Cardiac septum (tissue), 1 donor: ENCODE data around the gene MRPL51. TPM values are rescaled to one million over a fixed set of nuclear protein-coding genes. Genes with fewer than 3 reads are reported as not detected.
A peak's percentile ranks its signal among the peaks of the same experiment; 100 is the strongest.

Experiments used
- DNase-seq: peaks from one replicate; pipeline ENCODE4 v3.0.0-alpha.2; 2020; ENCODE audit warnings: low spot score
- intact Hi-C: fragments of 100-400 bp; cut with DNase I; formaldehyde crosslinking; loops from one replicate; pipeline ENCODE4 v1.14.0; 2022
- total RNA-seq: library from RNA; stranded (reverse); fragmentation: NEBNext Ultra II Directional; extraction: Animal tissue kit (Norgen Biotek cat#: 25700); gene quantifications from one replicate; pipeline ENCODE4 v1.2.1, GENCODE V29; 2021
- donor health status: DM: no; HTN: no; CAD: no.

Gene MRPL51
- total RNA-seq, 1 donor from 2014 or later = 174 TPM

DNA sequence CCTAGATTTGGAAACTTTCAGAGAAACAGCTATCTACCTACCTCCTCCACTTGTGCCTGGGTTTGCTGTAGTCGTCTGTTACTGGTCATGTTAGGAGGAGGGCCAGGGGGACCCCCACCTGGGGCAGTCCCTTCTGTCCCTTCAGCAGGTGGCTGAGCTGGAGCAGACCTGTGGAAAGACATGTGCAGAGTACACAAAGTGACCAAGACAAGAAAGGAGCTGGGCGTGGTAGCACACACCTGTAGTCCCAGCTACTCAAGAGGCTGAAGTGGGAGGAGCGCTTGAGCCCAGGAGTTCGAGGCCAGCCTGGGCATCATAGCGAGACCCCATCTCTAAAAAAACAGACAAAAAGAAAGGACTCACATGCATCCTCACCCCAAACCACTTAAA, 26.9 kb downstream of the MRPL51 start:
- intact Hi-C loops = no loop called here
- no peak for DNase-seq

DNA sequence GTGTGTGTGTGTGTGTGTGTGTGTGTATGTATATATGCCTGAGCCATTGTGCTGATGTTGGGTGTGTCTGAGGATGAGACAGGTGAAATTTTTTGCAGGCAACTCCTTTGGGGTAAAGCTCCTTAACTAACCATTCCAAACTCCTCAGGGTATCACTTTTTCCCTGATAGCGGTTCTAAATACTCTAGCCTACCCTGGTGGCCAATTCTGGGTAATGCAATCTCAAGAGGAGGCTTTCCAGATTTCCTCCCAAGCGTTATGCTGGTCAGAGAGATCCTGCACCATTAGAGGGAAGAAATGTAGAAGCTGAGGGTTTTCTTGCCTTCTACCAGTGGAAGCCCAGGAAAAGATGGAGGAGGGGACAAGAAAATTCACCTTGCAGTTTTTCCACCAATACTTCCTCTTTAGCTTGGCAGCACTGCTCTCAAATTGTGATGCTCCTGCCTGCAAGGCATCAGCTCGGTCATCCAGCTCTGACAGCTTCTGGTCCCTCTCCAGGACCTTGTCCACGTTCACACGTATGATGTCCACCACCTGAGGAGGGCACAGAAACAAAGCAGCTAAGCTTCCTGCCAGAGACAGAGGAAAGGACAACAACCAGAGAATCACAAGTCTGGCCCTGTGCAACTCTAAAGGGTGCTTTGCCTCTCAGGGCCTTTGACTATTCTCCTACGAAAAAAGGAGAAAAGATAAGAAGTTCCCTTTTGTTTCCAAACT, 27.4 kb downstream of the MRPL51 start:
- intact Hi-C loops = loop anchor here (2.0 kb wide), 1 partner anchor 43 kb away; no protein-coding TSS in a partner anchor

DNA sequence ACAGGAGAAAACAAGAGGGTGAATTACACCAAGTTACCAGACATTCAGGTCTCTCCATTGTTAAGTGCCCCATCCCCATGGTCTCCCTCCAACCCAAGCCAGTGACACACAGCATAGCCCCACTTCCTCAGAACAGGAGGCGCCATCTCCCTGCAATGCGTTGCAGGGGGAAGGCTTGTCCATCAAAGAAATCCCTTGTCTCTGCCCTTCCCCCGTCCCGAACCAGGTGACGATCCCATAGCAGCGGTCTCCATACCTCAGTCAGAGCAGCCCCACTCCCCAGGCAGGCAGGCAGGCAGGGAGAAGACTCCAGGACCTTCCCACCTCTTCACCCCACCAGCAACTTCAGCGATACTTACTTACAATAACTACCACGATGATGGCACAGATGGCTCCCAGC, 28.5 kb downstream of the MRPL51 start:
- DNase-seq = no peak
- intact Hi-C loops = loop anchor here (2.0 kb wide), 1 partner anchor 42 kb away; no protein-coding TSS in a partner anchor

More for the DNA sequence above, 27.4 kb downstream of the MRPL51 start:
- DNase-seq = no peak

DNA sequence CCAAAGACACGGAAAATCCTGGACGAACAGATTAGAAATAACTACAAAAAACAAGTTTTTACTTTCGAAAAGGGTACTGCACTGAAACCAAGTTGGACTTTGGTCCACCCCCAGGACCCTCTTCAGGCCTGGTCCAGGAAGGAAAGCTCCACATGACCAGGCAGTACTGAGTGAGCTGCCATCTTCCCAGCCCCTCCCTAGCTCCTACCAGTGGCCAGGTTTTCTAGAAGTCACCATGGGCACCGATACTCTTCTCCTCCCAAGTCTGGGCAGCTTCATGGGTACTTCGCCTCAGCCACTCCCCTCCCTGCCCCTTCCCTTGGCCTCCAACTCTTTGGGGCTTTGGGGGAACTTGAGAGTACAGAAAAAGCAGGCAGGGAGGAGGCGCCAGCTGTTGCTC, 29.2 kb downstream of the MRPL51 start:
- intact Hi-C loops = loop anchor here (2.0 kb wide), 1 partner anchor 41 kb away; no protein-coding TSS in a partner anchor

DNA sequence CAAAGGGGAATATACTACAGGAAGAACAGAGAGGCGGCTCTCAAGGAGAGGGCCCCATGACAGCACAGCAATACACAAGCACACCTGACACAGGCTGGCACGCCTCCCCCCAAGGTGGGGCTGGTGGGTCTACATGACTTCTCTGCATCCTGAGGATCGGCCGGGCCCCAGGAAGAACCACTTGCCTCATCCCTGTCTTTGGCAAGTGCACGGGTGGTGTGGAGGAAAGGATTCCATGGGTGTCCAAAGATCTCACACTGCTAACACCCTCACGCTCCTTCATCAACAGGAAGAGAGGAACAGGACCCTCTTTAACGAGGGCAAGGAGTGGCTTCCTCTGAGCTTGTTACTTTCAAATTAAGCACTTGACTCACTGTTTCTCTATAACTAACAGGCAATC, 29.8 kb downstream of the MRPL51 start:
- intact Hi-C loops = no loop called here
- DNase-seq = no peak

More for the DNA sequence above, 29.2 kb downstream of the MRPL51 start:
- DNase-seq = no peak

DNA sequence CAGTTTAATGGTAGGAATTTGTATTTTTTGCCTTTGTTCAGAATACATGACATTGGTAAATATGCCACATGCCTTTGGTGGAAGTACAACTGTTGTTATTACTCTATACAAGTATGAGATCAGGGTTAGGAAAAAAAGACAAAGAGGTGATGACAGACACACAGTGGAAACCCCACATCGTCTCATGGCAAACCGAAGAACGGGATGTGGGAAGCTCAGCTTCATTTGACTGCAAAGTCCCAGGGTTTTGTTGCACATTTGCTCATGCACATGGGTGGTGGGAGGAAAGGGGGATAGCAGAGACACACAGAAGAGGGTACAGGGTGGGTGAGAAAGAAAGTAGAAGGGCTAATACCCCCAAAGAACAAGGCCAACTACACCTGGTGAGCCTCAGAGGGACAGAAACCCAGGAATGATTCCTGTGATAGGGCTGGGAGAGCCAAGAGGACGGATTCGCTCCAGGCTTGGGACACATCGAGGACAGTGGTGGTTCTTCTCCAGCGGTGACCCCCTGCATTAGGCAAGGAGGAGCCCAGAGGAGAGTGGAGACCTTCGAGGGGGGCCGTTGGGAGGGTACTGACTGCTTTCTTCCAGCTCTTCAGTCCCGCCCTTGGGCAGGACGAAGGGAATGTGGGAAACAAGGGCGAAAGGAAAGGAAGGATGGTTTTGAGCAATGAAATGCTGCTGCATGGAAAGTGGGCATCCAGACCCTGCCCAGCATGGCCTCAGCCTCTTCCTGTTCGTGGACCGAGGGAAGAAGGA, 30.6 kb downstream of the MRPL51 start:
- intact Hi-C loops = no loop called here
- no peak for DNase-seq

DNA sequence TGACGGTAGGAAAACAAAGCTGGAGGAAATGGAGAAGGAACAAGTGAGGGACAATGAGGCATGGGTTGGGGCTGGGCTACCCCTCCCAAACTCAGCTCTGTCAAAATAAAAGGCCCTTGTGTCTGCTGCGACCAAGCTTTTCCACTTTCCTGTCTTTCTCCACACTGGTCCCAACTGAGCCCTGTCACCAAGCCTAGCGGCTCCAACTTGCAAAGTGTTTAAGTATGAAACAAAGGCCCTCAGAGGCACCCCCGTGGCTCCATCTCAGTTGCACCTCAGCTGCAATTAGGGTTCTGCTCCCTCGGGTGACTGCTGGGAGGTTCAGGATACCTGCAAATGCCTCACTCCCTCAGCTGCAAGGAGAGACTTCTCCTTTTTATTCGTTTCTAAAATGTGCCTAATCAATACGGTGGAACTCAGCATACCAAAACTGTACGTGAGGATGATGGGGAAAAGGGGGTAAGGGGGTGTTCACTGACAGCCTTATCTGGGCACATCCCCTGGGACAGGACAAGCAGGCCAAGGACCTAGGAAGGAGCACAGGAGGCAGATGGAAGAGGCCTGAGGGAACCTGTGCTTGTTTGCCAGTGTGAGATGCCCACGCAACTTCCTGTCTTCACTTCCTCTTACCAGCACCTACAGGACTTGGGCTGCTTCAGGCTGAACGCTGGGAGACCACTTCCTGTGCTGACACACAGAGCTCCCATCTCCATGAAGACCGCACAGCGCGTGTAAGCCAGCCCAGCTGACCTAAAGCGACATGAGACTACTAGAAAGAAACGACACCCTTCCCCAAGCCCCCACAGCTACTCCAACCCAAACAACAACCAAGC, 31.4 kb downstream of the MRPL51 start:
- intact Hi-C loops = no loop called here
- peak; percentile 87 for DNase-seq

DNA sequence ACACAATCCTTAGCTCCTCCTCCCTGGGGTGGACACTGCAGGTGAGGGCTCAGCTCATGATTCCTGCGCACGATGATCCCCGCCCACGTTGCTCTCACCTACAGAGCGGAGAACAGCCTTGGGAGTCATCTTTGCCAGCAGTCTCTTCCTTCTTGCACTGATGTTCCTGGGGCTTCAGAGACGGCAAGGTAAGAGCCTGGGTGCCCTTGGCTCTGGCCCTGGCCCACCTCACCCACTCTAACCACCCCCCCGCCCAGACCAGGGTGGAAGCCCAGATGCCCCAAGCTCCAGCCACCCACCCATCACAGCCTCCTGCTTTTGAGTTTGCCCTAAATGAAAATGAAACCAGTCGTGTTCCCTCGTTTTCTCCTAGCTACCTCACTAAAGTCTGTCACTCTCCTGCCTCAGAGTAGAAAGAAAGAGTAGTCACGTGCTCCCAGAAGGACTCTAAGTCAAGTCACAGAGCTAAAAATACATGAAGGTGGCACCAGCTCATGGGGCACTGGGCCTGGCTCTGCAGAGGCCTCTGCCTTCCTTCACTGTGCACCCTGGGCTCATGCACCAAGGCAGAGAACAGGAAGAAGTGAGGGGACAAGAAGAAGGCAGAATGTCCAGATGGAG, 32.2 kb downstream of the MRPL51 start:
- no peak for DNase-seq
- intact Hi-C loops = no loop called here

DNA sequence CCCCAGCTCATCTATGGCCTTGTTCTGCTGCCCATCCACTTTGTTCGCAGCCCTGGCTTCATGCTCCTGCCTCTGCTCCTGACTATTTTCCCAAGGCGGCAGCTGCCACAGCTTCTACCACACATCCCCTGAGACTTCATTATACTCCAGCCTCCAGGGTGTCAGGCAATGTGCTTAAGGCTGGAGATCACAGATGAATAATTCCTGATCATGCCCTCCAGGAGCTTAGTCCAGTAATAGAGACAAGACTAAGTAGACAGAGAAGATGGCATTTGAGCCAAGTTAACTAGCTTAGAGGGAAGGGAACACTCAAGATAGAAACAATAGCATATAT, 34.1 kb downstream of the MRPL51 start:
- intact Hi-C loops = no loop called here
- DNase-seq = no peak

DNA sequence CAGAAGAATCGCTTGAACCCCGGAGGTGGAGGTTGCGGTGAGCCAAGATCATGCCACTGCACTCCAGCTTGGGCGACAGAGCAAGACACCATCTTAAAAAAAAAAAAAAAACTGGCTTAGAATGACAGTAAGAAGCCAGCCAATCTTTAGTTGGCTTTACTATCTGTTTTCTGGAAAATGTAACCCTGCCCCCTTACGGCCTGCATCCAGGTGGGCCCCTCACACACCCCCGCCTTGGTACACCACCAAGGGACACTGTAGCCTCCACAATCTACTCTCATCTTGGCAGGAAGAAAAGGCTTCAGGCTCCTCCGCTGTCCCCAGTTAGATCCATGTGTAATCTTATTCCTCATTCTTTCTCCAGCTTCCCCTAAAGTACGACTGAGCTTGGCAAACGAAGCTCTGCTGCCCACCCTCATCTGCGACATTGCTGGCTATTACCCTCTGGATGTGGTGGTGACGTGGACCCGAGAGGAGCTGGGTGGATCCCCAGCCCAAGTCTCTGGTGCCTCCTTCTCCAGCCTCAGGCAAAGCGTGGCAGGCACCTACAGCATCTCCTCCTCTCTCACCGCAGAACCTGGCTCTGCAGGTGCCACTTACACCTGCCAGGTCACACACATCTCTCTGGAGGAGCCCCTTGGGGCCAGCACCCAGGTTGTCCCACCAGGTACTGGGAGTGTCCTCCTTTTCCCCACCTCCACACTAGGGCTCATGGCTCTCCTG, 34.6 kb downstream of the MRPL51 start:
- intact Hi-C loops = no loop called here
- DNase-seq = no peak

DNA sequence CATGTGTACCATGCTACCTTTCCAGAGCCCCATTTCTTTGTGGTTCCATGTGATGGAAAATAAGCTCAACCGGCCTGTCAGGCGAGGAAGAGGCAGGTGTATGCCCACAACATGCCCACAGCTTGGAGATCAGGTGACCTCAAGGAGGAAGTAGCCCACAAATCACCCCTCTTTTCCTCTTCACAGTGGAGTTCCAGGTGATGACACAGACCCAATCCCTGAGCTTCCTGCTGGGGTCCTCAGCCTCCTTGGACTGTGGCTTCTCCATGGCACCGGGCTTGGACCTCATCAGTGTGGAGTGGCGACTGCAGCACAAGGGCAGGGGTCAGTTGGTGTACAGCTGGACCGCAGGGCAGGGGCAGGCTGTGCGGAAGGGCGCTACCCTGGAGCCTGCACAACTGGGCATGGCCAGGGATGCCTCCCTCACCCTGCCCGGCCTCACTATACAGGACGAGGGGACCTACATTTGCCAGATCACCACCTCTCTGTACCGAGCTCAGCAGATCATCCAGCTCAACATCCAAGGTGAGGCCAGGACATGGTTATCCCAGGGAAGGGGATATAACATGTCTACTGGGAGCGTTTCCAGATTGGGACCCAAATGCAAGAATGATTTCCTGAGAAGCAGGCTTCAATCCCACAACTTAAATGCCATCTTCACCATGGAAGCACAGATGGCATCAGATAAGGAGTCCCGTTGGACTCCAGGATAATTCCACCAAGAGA, 35.7 kb downstream of the MRPL51 start:
- intact Hi-C loops = no loop called here

DNA sequence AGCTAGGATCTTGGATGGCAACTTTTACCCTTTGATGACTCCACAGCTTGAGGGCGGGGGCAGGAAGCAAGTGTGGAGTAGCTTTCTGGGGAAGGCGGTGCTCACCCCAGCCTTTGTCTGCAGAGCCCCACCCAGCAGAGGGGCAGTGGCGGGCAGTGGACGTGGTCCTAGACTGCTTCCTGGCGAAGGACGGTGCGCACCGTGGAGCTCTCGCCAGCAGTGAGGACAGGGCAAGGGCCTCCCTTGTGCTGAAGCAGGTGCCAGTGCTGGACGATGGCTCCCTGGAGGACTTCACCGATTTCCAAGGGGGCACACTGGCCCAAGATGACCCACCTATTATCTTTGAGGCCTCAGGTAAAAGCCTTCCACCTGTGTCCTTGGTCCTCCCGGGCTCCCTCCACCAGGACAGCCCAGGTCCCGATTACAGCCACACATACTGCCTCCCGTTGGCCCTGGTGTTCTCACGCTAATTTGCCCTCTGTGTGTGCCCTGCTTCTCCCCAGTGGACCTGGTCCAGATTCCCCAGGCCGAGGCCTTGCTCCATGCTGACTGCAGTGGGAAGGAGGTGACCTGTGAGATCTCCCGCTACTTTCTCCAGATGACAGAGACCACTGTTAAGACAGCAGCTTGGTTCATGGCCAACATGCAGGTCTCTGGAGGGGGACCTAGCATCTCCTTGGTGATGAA, 40.0 kb downstream of the MRPL51 start:
- intact Hi-C loops = loop anchor here (5.0 kb wide), 1 partner anchor 116 kb away; no protein-coding TSS in a partner anchor
- no peak for DNase-seq

More for the DNA sequence above, 35.7 kb downstream of the MRPL51 start:
- DNase-seq = peak; percentile 51

DNA sequence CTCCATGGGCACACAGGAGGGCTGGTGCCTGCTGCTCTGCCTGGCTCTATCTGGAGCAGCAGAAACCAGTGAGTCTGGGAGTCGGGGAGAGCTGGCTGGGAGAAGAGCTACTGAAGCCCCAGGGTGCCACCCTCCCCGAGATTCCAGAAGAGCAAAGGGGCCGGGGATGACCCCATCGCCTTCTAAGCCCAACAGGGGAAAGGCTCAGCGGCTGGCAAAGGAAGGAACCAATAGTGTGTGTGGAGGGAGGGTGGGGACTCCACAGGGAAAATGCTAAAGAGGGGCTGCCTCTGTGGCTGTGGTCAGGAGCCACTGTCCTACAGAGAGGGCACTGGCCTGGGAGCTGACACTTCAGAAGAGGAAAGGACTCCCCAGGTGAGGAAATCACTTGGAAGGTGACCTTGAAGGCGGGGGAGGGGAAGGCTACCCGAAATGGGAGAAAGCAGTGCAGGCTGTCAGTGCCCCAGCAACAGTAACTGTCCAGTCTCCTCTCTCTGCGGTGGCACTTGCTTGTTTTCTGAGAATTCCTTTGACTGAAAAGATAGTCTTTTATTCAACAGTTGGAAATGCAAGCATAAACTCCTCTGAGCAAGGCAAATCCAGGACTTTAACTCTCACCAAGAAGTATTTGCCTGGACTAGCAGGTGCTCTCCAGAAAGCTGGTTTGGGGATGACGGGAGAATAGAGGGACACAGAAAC, 40.7 kb downstream of the MRPL51 start:
- intact Hi-C loops = loop anchor here (5.0 kb wide), 1 partner anchor 115 kb away; no protein-coding TSS in a partner anchor
- peak; percentile 82 for DNase-seq

DNA sequence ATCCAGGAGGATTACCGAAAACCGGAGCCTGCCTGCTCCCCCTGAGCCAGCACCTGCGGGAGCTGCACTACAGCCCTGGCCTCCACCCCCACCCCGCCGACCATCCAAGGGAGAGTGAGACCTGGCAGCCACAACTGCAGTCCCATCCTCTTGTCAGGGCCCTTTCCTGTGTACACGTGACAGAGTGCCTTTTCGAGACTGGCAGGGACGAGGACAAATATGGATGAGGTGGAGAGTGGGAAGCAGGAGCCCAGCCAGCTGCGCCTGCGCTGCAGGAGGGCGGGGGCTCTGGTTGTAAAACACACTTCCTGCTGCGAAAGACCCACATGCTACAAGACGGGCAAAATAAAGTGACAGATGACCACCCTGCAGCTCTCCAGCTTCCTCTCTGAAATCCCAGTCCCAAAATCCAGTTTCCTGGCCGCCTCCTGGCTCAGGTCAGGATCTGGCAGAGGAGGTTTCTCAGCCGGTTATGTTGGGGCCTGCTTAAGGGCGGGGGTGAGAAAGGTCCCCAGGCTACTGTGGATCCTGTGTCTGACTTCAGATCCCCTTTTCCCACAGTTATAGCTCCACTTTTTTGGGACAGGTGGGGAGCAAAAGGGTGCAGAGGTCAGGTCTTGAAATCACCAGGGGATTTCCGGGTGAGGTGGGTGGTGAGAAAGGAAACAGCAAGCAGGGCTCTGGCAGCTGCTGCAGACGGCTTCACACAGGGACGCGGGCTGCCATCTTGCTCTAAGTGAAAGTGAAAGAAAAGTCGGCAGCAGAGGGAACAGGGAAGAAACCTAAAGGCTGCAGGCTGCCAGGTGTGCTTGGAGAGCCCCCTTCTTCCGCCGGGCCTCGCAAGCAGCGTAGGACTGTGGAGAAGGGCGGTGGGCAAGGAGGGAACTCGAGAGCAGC, 41.5 kb downstream of the MRPL51 start, which contains the start of gene TAPBPL:
TSS of gene TAPBPL (plus strand) at position 695 of the 897 bp plus-strand sequence. CDS start 207 bp downstream, outside the sequence.
- peak; percentile 92 for DNase-seq
- intact Hi-C loops = loop anchor here (2.0 to 5.0 kb wide), 2 partner anchors 41 to 114 kb away; partner anchors contain the start of gene MRPL51

DNA sequence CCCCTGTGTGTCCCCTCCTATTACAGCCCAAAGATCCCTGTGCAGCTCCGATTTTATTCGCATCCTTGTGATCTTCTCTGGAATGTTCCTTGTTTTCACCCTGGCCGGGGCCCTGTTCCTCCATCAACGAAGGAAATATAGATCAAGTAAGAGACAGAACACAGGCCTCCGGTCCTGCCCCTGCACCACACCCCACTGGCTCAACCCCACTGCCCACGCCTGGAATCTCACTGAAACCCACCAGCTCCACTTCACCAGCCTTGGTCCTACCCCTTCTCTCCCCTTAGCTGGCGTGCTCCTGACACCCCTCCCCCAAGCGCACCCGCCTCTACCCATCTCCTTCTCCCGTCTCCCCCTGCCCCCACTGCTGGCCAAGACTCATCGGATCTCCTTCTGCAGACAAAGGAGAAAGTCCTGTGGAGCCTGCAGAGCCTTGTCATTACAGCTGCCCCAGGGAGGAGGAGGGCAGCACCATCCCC, 42.2 kb downstream of the MRPL51 start:
- intact Hi-C loops = loop anchor here (2.0 to 5.0 kb wide), 2 partner anchors 42 to 114 kb away; partner anchors contain the start of gene MRPL51
- no peak for DNase-seq
